EH (cell line): ENCODE data around the gene TYRO3.

Source experiments
- DNase-seq: peaks from one replicate; pipeline ENCODE4 v3.0.0-alpha.2; 2015; ENCODE audit warnings: low read depth

The TYRO3 gene

DNA sequence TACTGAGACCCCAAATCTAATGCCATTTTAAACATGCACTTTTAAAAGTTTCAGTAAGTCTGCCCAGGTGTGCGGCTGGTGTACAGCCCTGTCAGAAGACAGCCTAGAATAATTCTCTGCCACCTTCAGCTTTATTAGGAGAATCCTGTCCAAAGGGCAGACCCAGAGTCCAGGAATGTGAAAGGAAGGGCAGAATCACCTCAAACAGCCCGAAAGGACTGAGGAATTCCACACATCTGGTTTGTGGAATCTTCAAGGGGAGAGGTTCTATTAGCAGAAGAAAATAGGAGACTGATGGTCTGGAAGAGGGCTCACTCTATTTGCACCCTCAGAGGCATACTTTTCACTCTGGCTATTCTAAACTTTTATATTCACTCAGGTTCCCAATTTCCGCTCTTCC lies 46.6 kb downstream of the TYRO3 start:
- DNase-seq, result peak; percentile 27

- DNase-seq, result peak; percentile 97
Observed at GRCh38 chr15:41606997-41607396, 48.0 kb downstream of the TYRO3 start.

DNA sequence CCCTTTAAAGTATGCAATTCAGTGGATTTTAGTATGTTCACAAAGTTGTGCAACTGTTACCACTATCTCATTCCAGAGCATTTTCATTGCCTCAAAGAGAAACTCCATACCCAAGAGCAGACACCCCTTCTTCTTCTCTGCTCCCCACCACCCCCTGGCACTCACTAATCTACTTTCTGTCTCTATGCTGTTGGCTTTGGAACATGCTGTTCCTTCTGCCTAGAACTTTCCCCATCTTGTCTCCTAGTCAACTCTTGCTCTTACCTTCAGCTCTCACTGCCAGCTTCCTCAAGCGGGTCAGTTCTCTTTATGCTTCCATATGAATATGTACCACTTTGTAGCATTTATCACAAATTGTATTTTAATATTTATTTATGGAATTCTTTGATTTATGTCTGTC lies 50.1 kb downstream of the TYRO3 start:
- no peak for DNase-seq

DNA sequence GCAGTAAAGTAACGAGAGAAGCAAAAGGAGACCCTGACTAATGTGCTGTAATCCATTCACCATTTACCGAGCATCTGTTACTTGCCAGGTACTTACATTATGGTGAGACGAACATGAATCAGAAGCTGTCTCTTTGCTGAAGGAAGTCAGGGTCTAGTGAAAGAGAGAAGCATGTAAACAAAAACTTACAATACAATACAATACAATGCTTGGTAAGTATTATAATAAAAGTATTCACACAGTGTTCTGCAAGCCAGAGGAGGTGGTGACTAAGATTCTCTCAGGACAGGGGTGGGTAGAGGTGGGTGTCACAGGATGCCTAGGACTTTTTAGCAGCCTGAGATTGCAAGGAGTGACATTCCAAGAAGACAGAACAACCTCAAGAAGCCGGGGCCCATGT lies 51.0 kb downstream of the TYRO3 start:
- DNase-seq, result no peak

- peak; percentile 5 for DNase-seq
Observed at GRCh38 chr15:41620536-41621199, 61.7 kb downstream of the TYRO3 start.

DNA sequence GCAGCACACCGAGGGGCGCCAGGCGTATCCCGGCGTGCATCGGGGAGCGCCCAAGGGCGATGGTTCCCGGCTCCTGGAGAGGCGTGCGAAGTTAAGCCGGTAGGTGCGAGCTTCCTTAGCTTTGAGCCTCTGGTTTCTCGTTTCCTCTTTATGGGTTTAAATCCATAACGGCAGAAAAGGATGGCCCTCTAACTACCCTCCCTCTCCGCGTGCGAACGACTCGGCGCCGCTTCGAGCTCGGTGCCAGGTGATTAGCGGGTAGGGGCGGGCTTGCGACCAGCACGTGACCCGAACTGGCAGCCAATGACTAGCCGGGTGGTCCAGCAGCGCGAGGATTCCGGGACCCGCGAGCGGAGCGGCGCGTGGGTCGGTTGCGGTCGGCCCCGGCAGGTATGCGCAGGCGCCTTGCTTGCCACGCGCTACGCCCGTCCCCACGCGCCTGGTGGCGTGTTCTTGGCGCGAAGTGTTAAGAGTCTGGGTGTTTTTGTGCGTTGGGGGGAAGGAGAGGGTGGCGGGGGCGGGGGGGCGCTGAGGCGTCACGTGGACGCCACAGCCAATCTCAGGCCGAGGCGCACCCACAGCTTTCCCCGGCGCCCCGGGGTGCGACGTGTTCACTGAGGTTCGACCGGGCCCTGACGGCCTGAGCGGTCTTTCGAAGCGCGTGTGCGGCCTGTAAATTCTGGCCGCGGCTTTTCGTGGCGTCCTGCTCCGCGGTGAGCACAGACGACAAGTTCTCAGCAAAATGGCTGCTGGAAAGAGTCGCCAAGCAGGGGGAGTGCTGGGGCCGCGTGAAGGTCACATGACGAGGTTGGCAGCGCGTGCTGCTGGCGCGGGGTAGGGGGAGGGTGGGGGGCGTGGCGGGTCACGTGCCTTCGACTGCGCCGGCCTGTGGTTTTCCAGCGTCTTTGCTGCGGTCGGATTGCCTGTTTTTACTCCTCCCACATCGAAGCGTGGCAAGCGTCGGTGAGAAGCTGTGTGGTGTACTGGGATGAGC lies 62.5 kb downstream of the TYRO3 start:
- peak; percentile 75 for DNase-seq

DNA sequence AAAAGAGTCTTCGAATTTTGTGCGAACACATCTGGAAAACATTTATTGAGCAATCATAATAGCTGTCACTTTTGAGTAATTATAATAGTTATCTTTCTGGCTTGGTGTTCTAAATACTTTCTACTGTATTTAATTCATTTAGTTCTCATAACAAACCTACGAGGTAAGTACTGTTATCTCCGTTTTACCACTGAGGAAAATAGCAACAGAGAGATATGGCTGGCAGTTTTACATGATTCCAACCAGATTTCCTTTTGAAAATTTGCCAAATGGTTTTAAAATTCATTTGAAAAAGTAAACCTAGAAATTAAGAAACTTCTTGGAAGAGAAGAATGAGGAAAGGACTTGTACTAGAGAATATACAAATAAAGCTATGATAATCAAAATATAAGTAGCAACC lies 63.9 kb downstream of the TYRO3 start:
- no peak for DNase-seq

GRCh38 chr15:41627203-41627602 lies 68.2 kb downstream of the TYRO3 start:
- no peak for DNase-seq

- DNase-seq, result no peak
Observed at GRCh38 chr15:41629463-41629862, 70.5 kb downstream of the TYRO3 start.

- no peak for DNase-seq
Observed at GRCh38 chr15:41629883-41630282, 70.9 kb downstream of the TYRO3 start.

GRCh38 chr15:41630616-41631217 lies 71.7 kb downstream of the TYRO3 start:
- no peak for DNase-seq

DNA sequence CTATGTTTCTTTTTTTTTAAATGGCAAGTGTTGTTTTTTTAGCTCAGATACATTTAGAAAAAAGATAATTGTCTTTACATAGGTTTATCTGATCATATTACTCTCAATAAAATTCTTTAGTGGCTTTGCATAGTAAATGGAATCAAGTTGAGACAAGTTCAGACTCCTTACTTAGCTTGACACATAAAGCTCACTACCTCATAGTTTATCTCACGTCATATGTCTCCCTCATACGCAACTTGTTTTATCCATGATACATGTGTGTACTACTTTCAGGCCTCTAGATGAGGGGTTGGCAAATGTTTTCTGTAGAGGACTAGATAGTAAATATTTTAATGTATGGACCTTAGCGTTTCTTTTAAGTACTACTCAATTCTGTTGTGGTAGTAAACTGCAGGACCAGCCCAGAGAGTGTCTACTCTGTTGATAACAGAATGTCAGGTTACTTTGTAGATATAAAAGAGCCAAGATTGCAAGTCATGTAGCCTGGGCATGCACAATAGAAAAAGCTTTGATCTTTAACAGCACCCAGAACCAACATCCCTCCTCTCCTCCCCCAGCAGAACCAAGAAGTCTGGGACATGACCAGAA lies 73.0 kb downstream of the TYRO3 start:
- DNase-seq, result no peak
